ENCODE measurements around the gene HTT. TPM values are rescaled to one million over a fixed set of nuclear protein-coding genes. Genes with fewer than 3 reads are reported as not detected.

HTT gene
- total and polyA plus RNA-seq, 10 of the 15 experiments (the other 5 are each of a cell fraction or from before 2014, with no cell fraction given), result 3.3 to 113 (median 43.3) TPM

DNA sequence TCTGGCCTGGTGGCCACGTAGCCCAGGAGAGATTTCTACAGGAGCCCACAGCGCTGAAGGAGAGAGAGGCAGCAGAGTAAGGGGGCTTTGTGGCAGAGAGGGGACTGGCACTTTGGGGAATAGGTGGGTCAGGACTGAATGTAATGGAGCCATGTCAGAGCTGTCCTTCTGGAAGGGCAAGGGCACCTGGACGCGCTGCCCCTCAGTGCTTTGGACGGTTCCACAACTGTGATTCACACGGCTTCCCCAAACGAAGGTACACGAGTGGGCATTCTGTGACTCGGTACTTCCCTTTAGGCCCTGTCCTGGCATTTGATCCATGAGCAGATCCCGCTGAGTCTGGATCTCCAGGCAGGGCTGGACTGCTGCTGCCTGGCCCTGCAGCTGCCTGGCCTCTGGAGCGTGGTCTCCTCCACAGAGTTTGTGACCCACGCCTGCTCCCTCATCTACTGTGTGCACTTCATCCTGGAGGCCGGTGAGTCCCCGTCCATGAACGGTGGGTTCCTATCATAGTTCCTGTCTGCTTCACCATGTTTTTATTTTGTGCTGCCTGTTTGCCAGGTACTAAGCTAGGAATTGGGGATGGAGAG, 139.3 kb downstream of the HTT start:
- 96% methylated on average over 14 of the region's 15 CpGs for WGBS (ENCODE audit: insufficient coverage, insufficient replicate concordance, low lambda C conversion rate, missing lambda C conversion rate)
- ATAC-seq (no peak), DNase-seq (ENCODE audit: low read depth, low spot score) (no peak), FAIRE-seq (no peak)
- no peak overlapping the region for H3K9ac ChIP-seq (ENCODE audit: control insufficient read depth, insufficient read depth, low read length)
- BruUV-seq (replicated peaks), result no TSS peak
- TF ChIP-seq, protein P1, sequence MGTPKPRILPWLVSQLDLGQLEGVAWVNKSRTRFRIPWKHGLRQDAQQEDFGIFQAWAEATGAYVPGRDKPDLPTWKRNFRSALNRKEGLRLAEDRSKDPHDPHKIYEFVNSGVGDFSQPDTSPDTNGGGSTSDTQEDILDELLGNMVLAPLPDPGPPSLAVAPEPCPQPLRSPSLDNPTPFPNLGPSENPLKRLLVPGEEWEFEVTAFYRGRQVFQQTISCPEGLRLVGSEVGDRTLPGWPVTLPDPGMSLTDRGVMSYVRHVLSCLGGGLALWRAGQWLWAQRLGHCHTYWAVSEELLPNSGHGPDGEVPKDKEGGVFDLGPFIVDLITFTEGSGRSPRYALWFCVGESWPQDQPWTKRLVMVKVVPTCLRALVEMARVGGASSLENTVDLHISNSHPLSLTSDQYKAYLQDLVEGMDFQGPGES (IDR thresholded peaks at IDR 0.05), result no peak
- TF ChIP-seq KAT2A (conservative IDR thresholded peaks at IDR 0.05; ENCODE audit: control insufficient read depth, low read depth, low read length) (no peak), ZSCAN29 (IDR thresholded peaks at IDR 0.05) (no peak), RCOR1 (conservative IDR thresholded peaks at IDR 0.05; ENCODE audit: low read depth, low read length) (no peak), TCF12 (IDR thresholded peaks at IDR 0.05; ENCODE audit: low read depth, low read length) (no peak), SP1 (IDR thresholded peaks at IDR 0.05; ENCODE audit: low read depth, low read length) (no peak), MYB (IDR thresholded peaks at IDR 0.05; ENCODE audit: borderline replicate concordance, low read depth, low read length) (no peak), SMAD5 (IDR thresholded peaks at IDR 0.05; ENCODE audit: low read depth) (no peak), SIX5 (IDR thresholded peaks at IDR 0.05; ENCODE audit: low read depth, low read length, severe bottlenecking) (no peak)
- H3K36me3 ChIP-seq (ENCODE audit: control insufficient read depth in 2 of 2, insufficient read depth in 2 of 2, low read length in 1 of 2), result peaks cover 45 to 48% of the 10 kb centered on the region in 2 experiments
- ChIA-PET POLR2A (no interaction called here), RAD21 (ENCODE audit: unreplicated experiment) (no interaction called here), CTCF (interaction anchor here (1.2 kb wide), 1 partner anchor 102 kb away, joined by 3 read pairs; no protein-coding TSS in a partner anchor), SMC1A (ENCODE audit: uncharacterized antibody, unreplicated experiment) (no interaction called here)
- intact Hi-C loops (cut with micrococcal nuclease; ENCODE audit: unreplicated experiment) (no loop called here), in situ Hi-C loops (cut with MboI) (no loop called here)
- H4K20me1 ChIP-seq (ENCODE audit: control insufficient read depth, insufficient read depth), result no peaks in the 10 kb centered on the region
- H3K27ac ChIP-seq (ENCODE audit: control insufficient read depth, insufficient read depth), result no peak overlapping the region
- no peak overlapping the region for H2AFZ ChIP-seq (ENCODE audit: control insufficient read depth, low read depth, low read length)
- H3K9me3 ChIP-seq (replicated peaks; ENCODE audit: control insufficient read depth, insufficient read depth, low read length), result no peaks in the 10 kb centered on the region
- H3K4me1 ChIP-seq (ENCODE audit: control insufficient read depth, insufficient read depth, low read length), result no peaks in the 10 kb centered on the region
- no peaks in the 10 kb centered on the region for H3K27me3 ChIP-seq (replicated peaks in 1 of 2; ENCODE audit: control insufficient read depth in 2 of 2, insufficient read depth in 2 of 2, low read length in 1 of 2)
- H3K4me3 ChIP-seq, result no peak overlapping the region
- no peak overlapping the region for H3K4me2 ChIP-seq (ENCODE audit: control insufficient read depth, insufficient read depth)
- no peaks in the 10 kb centered on the region for H3K79me2 ChIP-seq (ENCODE audit: control insufficient read depth, insufficient read depth, low read length)

Measured in GM12878 (cell line).